Neural cell (in vitro differentiated cells): ENCODE measurements around the gene KRT76. TPM values are rescaled to one million over a fixed set of nuclear protein-coding genes. Genes with fewer than 3 reads are reported as not detected.

Experiments used
- H2AFZ ChIP-seq: fragments of 200-600, 300-800 bp; sonication (generic), shearing (Covaris generic); 2 replicates; pipeline ENCODE4 v1.6.0; 2014; ENCODE audit warnings: low read depth, mild to moderate bottlenecking, antibody characterized with exemption, low read length, moderate library complexity
- H3F3A ChIP-seq: fragments of 200-600 bp; shearing (Covaris generic); 2 replicates; pipeline ENCODE4 v1.6.1; 2016; ENCODE audit warnings: mild to moderate bottlenecking, moderate library complexity, mixed read lengths, antibody characterized with exemption, low read length; ENCODE audit not compliant: insufficient read depth, poor library complexity, severe bottlenecking
- H3K27ac ChIP-seq: fragments of 200-600, 300-800 bp; sonication (generic), shearing (Covaris generic); 2 replicates; pipeline ENCODE4 v1.5.1; 2014; ENCODE audit warnings: mild to moderate bottlenecking, low read length, moderate library complexity
- H3K27me3 ChIP-seq: fragments of 300-800, 200-600 bp; sonication (generic), shearing (Covaris generic); 2 replicates; pipeline ENCODE4 v1.6.0; 2014; ENCODE audit warnings: mild to moderate bottlenecking, low read depth, low read length, moderate library complexity; ENCODE audit not compliant: insufficient read depth
- H3K36me3 ChIP-seq: fragments of 300-800, 200-600 bp; sonication (generic), shearing (Covaris generic); 2 replicates; pipeline ENCODE4 v1.5.1; 2014; ENCODE audit warnings: mild to moderate bottlenecking, antibody characterized with exemption, low read length, moderate library complexity; ENCODE audit not compliant: insufficient read depth
- H3K4me2 ChIP-seq: fragments of 300-800, 200-600 bp; sonication (generic), shearing (Covaris generic); 2 replicates; pipeline ENCODE4 v1.6.0; 2014; ENCODE audit warnings: mild to moderate bottlenecking, low read length
- H3K4me3 ChIP-seq: fragments of 300-800, 200-600 bp; sonication (generic), shearing (Covaris generic); 2 replicates; pipeline ENCODE4 v1.5.1; 2014; ENCODE audit warnings: mild to moderate bottlenecking, low read length, moderate library complexity
- H3K79me2 ChIP-seq: fragments of 200-600 bp; shearing (Covaris generic); replicated peaks from 2 replicates; pipeline ENCODE4 v1.6.0; 2014; ENCODE audit warnings: mild to moderate bottlenecking, low read length, moderate library complexity; ENCODE audit not compliant: insufficient read depth
- H3K9ac ChIP-seq: fragments of 300-800, 200-600 bp; sonication (generic), shearing (Covaris generic); 2 replicates; pipeline ENCODE4 v1.6.1; 2016; ENCODE audit warnings: mild to moderate bottlenecking, low read length, mixed read lengths
- H3K9me2 ChIP-seq: fragments of 200-600 bp; shearing (Covaris generic); 2 replicates; pipeline ENCODE4 v1.6.1; 2016; ENCODE audit warnings: mild to moderate bottlenecking, low read length, mixed read lengths; ENCODE audit not compliant: insufficient read depth
- H3K9me3 ChIP-seq: fragments of 200-600, 300-800 bp; sonication (generic), shearing (Covaris generic); 2 replicates; pipeline ENCODE4 v1.6.1; 2016; ENCODE audit warnings: mild to moderate bottlenecking, mixed run types, low read length, moderate library complexity, mixed read lengths
- H4K20me1 ChIP-seq: fragments of 200-600 bp; shearing (Covaris generic); 2 replicates; pipeline ENCODE4 v1.6.1; 2016; ENCODE audit warnings: mild to moderate bottlenecking, mixed run types; ENCODE audit not compliant: insufficient read depth
- EP300 ChIP-seq: fragments of 450-650 bp; conservative IDR thresholded peaks from 2 replicates; pipeline ENCODE4 v1.6.1; 2014; ENCODE audit warnings: antibody characterized with exemption, mild to moderate bottlenecking, moderate library complexity; ENCODE audit not compliant: poor library complexity, severe bottlenecking
- MXI1 ChIP-seq: fragments of 450-650 bp; conservative IDR thresholded peaks from 2 replicates; pipeline ENCODE4 v1.6.1; 2014; ENCODE audit warnings: antibody characterized with exemption, mild to moderate bottlenecking; ENCODE audit not compliant: poor library complexity, severe bottlenecking
- POLR2AphosphoS5 ChIP-seq: IDR thresholded peaks from 2 replicates; pipeline ENCODE4 v1.6.1; 2012
- RAD21 ChIP-seq: fragments of 450-650 bp; conservative IDR thresholded peaks from 2 replicates; pipeline ENCODE4 v1.6.1; 2014; ENCODE audit warnings: antibody characterized with exemption, mild to moderate bottlenecking, moderate library complexity
- SMC3 ChIP-seq: fragments of 450-650 bp; conservative IDR thresholded peaks from 2 replicates; pipeline ENCODE4 v1.6.1; 2014; ENCODE audit warnings: antibody characterized with exemption, mild to moderate bottlenecking, moderate library complexity; ENCODE audit not compliant: poor library complexity
- polyA plus RNA-seq: library from polyadenylated mRNA; depleted of rRNA; stranded (reverse); fragments of >200 nt; gene quantifications from 2 replicates; pipeline ENCODE4 v1.2.3, GENCODE V29; 2014
- TF ChIP-seq, protein P1 (sequence below): IDR thresholded peaks from 2 replicates; pipeline ENCODE4 v1.6.1; 2012; ENCODE audit warnings: borderline replicate concordance
- TF ChIP-seq, protein P2 (sequence below): fragments of 450-650 bp; IDR thresholded peaks from 2 replicates; pipeline ENCODE4 v1.5.1; 2014; ENCODE audit warnings: antibody characterized with exemption, mild to moderate bottlenecking, moderate library complexity; ENCODE audit not compliant: poor library complexity, severe bottlenecking

Gene KRT76
- polyA plus RNA-seq, 1 donor from 2014 or later: not detected

GRCh38 chr12:52765702-52766101 lies 11.4 kb downstream of the KRT76 start:
- Histone ChIP-seq H3K9ac (no peak overlapping the region), H3K27ac (no peak overlapping the region), H3F3A (no peaks in the 10 kb centered on the region), H3K36me3 (no peaks in the 10 kb centered on the region), H3K9me2 (no peaks in the 10 kb centered on the region), H3K4me2 (no peak overlapping the region), H4K20me1 (no peaks in the 10 kb centered on the region), H3K79me2 (no peaks in the 10 kb centered on the region), H2AFZ (no peak overlapping the region), H3K4me3 (no peak overlapping the region), H3K27me3 (no peaks in the 10 kb centered on the region), H3K9me3 (no peaks in the 10 kb centered on the region)
- TF ChIP-seq, protein P1, sequence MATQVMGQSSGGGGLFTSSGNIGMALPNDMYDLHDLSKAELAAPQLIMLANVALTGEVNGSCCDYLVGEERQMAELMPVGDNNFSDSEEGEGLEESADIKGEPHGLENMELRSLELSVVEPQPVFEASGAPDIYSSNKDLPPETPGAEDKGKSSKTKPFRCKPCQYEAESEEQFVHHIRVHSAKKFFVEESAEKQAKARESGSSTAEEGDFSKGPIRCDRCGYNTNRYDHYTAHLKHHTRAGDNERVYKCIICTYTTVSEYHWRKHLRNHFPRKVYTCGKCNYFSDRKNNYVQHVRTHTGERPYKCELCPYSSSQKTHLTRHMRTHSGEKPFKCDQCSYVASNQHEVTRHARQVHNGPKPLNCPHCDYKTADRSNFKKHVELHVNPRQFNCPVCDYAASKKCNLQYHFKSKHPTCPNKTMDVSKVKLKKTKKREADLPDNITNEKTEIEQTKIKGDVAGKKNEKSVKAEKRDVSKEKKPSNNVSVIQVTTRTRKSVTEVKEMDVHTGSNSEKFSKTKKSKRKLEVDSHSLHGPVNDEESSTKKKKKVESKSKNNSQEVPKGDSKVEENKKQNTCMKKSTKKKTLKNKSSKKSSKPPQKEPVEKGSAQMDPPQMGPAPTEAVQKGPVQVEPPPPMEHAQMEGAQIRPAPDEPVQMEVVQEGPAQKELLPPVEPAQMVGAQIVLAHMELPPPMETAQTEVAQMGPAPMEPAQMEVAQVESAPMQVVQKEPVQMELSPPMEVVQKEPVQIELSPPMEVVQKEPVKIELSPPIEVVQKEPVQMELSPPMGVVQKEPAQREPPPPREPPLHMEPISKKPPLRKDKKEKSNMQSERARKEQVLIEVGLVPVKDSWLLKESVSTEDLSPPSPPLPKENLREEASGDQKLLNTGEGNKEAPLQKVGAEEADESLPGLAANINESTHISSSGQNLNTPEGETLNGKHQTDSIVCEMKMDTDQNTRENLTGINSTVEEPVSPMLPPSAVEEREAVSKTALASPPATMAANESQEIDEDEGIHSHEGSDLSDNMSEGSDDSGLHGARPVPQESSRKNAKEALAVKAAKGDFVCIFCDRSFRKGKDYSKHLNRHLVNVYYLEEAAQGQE: no peak
- TF ChIP-seq, protein P2, sequence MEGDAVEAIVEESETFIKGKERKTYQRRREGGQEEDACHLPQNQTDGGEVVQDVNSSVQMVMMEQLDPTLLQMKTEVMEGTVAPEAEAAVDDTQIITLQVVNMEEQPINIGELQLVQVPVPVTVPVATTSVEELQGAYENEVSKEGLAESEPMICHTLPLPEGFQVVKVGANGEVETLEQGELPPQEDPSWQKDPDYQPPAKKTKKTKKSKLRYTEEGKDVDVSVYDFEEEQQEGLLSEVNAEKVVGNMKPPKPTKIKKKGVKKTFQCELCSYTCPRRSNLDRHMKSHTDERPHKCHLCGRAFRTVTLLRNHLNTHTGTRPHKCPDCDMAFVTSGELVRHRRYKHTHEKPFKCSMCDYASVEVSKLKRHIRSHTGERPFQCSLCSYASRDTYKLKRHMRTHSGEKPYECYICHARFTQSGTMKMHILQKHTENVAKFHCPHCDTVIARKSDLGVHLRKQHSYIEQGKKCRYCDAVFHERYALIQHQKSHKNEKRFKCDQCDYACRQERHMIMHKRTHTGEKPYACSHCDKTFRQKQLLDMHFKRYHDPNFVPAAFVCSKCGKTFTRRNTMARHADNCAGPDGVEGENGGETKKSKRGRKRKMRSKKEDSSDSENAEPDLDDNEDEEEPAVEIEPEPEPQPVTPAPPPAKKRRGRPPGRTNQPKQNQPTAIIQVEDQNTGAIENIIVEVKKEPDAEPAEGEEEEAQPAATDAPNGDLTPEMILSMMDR: no peak
- TF ChIP-seq MXI1: no peak
- TF ChIP-seq RAD21: no peak
- no peak for TF ChIP-seq EP300
- no peak for TF ChIP-seq POLR2AphosphoS5

GRCh38 chr12:52763991-52764390 lies 13.2 kb downstream of the KRT76 start:
- Histone ChIP-seq H3K27me3 (no peaks in the 10 kb centered on the region), H3K79me2 (no peaks in the 10 kb centered on the region), H4K20me1 (no peaks in the 10 kb centered on the region), H3K4me2 (no peak overlapping the region), H2AFZ (no peak overlapping the region), H3K9me2 (no peaks in the 10 kb centered on the region), H3K9me3 (peaks cover 7% of the 10 kb centered on the region), H3F3A (no peaks in the 10 kb centered on the region), H3K4me3 (no peak overlapping the region), H3K36me3 (no peaks in the 10 kb centered on the region), H3K27ac (no peak overlapping the region), H3K9ac (no peak overlapping the region)
- TF ChIP-seq, protein P1: no peak
- TF ChIP-seq SMC3: no peak
- TF ChIP-seq, protein P2: no peak
